GM19438 (cell line): ENCODE measurements around the gene KIF16B.
A peak's percentile ranks its signal among the peaks of the same experiment; 100 is the strongest.
"Not testable (repeated sequence)": the region's sequence is repeated elsewhere in the genome, so short reads cannot be mapped to it uniquely, and the experiment has no call there.

Experiments used
- ATAC-seq: cut with Tn5 transposase; IDR thresholded peaks from one replicate; pipeline ENCODE4 v1.9.1; 2021; ENCODE audit warnings: low read depth; ENCODE audit not compliant: unreplicated experiment

The KIF16B gene

DNA sequence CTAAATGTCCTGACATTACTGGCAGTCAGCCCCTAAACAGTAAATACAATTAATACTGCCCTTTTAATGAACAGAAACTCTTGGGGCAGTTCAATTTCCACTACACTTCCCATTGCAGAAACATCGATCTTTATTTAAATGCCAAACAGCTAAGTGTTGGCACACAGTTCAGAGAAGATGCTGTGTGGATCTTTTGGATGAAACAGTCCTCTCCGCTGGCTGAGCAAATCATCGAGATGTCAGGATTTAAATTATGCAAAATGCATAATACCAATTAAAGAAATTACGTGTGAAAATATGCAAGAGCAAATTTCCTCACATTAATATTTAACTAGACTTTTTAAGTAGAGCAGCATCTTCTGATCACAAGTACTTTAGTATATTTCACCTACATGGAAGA lies 132.6 kb downstream of the KIF16B start:
- no peak for ATAC-seq

- not testable (repeated sequence) for ATAC-seq
Observed at GRCh38 chr20:16439540-16439939, 133.7 kb downstream of the KIF16B start.

DNA sequence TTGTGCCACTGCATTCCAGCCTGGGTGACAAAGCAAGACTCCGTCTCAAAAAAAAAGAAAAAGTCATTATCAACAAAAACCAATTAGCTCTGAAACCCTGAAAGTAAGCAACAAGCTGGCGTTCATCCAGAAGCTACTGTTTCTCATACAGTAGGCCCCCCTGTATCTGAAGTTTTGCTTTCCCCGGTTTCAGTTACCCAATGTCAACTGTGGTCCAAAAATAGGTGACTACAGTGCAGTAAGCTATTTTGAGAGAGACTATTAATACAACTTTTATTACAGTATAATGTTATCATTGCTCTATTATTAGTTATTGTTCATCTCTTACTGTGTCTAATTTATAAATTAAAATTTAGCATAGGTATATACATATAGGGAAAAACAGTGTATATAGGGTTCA lies 135.1 kb downstream of the KIF16B start:
- ATAC-seq = no peak

GRCh38 chr20:16437387-16437996 lies 135.8 kb downstream of the KIF16B start:
- ATAC-seq = no peak

DNA sequence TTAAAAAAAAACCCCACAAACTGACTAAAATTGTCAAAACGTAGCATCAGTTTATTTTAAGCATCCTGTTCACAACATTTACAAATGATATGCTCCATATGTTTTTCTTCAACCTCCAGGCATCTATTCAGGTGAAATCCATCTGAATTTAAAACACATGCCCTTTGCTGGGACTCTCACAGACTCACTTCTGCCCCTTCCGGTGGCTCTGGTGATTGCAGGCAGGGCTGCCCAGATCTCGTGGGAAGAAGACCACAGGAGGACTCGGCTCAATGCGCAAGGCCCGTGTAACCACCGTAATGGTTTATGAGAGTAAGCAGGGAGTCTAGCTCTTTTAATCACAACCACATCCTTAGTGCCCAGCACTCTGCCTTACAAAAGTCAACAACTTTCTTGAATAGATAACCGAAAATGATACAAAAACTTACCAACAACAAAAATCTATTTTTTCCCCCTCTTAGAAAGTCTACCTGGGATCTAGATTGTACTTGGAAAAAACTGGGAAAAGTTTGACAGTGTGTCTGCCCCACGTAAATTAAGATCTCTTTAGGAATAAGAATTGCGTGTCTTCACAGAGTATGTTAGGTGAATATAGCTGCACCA lies 139.1 kb downstream of the KIF16B start:
- peak; percentile 92 for ATAC-seq

DNA sequence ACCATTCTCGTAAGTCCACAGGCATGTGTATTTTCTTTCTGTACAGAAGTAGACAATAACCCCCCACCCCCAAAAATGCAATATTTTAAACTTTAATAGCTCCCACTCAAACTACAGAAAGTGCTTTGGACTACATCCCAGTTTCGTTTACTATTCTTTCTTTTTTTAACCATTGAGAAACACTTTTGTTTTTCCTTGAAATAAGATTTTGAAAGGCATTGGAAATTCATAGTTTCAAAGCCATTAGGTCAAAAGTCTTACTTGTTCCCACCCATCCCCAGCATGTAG lies 140.0 kb downstream of the KIF16B start:
- ATAC-seq = no peak

GRCh38 chr20:16432466-16433292 lies 140.6 kb downstream of the KIF16B start:
- no peak for ATAC-seq

DNA sequence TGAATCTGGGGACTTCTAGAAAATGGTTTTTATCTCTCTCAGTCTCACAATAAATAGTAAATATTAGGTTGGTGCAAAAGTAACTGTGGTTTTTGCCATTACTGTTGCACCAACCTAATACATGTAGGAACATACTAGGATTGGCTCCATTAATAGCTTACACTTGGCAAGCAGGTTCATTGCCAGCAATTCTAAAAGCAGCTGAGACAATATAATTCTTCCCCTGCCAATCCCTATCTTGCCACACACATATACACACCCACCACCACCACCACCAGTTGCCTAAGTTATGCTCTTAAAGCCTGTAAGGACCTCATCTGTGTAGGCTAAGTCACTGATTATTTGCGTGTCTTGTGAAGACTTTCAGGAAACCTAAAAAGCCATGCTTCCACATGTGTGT lies 145.1 kb downstream of the KIF16B start:
- ATAC-seq = no peak

- ATAC-seq = no peak
Observed at GRCh38 chr20:16427571-16427970, 145.7 kb downstream of the KIF16B start.

- no peak for ATAC-seq
Observed at GRCh38 chr20:16424780-16425179, 148.5 kb downstream of the KIF16B start.

GRCh38 chr20:16423311-16424212 lies 149.7 kb downstream of the KIF16B start:
- no peak for ATAC-seq

DNA sequence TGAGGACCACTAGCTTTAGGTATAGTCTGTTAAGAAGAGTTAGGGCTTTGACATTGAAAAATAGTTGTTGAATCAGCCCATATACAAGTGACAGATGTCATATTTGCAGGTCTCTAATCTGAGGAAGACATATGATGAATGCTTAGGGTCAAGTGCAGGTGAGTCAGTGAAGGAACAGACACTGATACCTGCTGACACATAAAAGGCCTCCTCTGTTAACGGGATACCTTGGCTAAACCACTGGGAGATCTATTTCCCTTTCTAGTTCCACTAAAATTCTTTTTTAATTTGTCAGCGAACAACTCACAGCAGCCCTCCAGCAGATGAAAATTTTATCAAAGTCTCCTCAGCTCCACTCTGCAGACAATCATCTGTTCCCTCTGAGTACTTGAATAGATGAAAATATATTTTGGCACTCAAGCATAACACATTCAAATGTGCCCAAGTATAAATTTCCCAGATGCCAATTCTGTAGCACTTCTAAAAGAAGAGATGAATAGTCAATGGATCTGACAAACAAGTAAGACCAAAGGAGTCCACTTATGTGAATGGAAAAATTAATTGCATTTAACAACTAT lies 154.0 kb downstream of the KIF16B start:
- no peak for ATAC-seq

GRCh38 chr20:16418616-16419015 lies 154.6 kb downstream of the KIF16B start:
- ATAC-seq = no peak

DNA sequence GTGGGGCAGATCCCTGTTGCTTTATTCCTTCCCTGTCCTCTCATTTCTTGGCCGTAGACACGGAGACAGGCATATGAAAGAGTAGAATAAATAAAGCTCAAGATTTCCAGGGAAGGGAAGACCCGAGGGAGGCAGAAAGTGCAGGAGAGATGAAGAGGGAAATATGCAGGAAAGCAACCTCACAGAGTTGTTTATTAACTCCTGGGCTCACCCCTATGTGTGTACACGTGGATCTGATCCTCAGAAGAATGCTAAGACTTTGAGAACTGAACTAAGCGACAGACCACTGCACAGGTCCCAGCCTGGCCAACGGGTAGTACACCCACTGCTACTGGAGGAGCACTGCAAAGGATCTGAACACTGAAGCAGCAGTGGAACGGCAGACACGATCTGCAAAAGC lies 156.2 kb downstream of the KIF16B start:
- ATAC-seq = no peak

- no peak for ATAC-seq
Observed at GRCh38 chr20:16415071-16416053, 157.9 kb downstream of the KIF16B start.

GRCh38 chr20:16412906-16413305 lies 160.3 kb downstream of the KIF16B start:
- ATAC-seq = no peak

- no peak for ATAC-seq
Observed at GRCh38 chr20:16411361-16411760, 161.9 kb downstream of the KIF16B start.

DNA sequence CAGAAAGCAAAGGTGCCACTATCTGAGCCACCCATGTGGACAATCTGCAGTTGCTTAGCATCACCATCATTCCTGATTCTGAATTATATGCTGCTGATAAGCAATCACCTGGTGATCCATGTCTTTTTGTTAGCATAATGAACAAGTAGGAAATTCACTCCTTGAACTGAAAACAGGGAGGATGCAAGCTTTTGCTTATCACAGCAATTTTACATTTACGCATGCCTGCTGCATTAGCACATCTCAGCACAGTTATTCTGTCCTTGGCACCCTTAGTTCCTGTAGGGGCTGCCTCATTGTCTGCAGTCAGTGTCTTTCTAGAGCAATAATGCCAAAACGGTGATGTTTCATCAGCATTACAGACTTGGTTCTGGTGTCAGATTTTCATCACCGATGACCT lies 162.6 kb downstream of the KIF16B start:
- no peak for ATAC-seq

DNA sequence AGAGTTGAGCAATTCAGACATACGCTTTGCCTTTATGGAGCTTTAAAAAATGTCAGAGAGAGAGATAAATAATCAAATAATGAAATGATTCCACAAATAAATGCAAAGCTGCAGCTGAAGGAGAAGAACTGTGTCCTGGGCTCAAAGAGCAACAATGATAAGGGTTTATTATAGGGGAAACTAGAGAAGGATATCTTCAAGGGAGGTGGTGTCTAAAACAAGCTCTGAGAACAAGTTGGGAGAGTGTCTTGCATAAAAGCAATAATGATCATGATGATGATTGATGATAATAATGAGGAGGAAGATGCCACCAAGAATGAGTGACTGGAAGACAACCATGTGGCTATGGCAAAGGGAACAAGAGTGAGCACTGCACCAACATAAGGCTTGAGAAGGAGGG lies 164.3 kb downstream of the KIF16B start:
- ATAC-seq = no peak
